ENCODE data around the gene PEA15. TPM values are rescaled to one million over a fixed set of nuclear protein-coding genes. Genes with fewer than 3 reads are reported as not detected.

PEA15 gene
- total and polyA plus RNA-seq, 2 donors (not counting 3 experiments of a cell fraction or from before 2014, with no cell fraction given) = 250 to 304 TPM

GRCh38 chr1:160261893-160262794, 57.0 kb downstream of the PEA15 start, which contains the start of gene DCAF8:
Gene DCAF8, minus strand, starts transcription at chr1:160262549. Its CDS starts 18,541 bp downstream, at chr1:160244008.
- peak within 1 kb of the TSS; percentile 74 for H3K27ac ChIP-seq (ENCODE audit: insufficient read depth, low read depth, low read length)
- no peaks in the 10 kb centered on the region for H3K36me3 ChIP-seq (ENCODE audit: control insufficient read depth in 2 of 2, extremely low read depth in 1 of 2, insufficient read depth in 2 of 2, low read length in 2 of 2)
- FAIRE-seq = peak; percentile 90
- H2AFZ ChIP-seq (ENCODE audit: low read depth, low read length) = peak within 1 kb of the TSS; percentile 45
- H3K4me3 ChIP-seq (replicated peaks in 1 of 3; ENCODE audit: insufficient read depth in 1 of 3, low read depth in 1 of 3, low read length in 3 of 3) = peak within 1 kb of the TSS; percentile 27 to 87 (median 64)
- POLR2A ChIA-PET = interaction anchor here (0.6 to 1.2 kb wide), 3 partner anchors 10 to 33 kb away, joined by 4 to 7 read pairs (median 6); partner anchors contain the start of gene PEX19
- H3K9me3 ChIP-seq (replicated peaks; ENCODE audit: control insufficient read depth, insufficient read depth, low read length) = no peaks in the 10 kb centered on the region
- peak within 1 kb of the TSS; percentile 80 for H3K4me2 ChIP-seq (ENCODE audit: insufficient read depth, low read length)
- DNase-seq (ENCODE audit: low read depth, low spot score) = peak; percentile 99
- no peaks in the 10 kb centered on the region for H3K9me1 ChIP-seq (replicated peaks; ENCODE audit: control insufficient read depth, extremely low read depth, insufficient read depth, low read length)
- H4K20me1 ChIP-seq (replicated peaks; ENCODE audit: control insufficient read depth, extremely low read depth, insufficient read depth, low read length) = no peaks in the 10 kb centered on the region
- intact Hi-C loops (cut with micrococcal nuclease) = loop anchor here (1.0 kb wide), 4 partner anchors 23 to 81 kb away; partner anchors contain the start of genes COPA, NCSTN and PEX19
- H3K9ac ChIP-seq (replicated peaks; ENCODE audit: extremely low read depth, insufficient read depth, low read length) = peak within 1 kb of the TSS; percentile 87
- dilution Hi-C loops (cut with MboI; ENCODE audit: extremely low pct_ligation_motif_present, low sequenced_read_pairs) = no loop called here
- TF ChIP-seq POLR2AphosphoS5 (IDR thresholded peaks at IDR 0.05; ENCODE audit: insufficient read depth, low read depth, low read length) = peak; percentile 97
- peak; percentile 26 for TF ChIP-seq MAX (IDR thresholded peaks at IDR 0.05; ENCODE audit: insufficient read depth, insufficient read length)
- TF ChIP-seq GATA2 (IDR thresholded peaks at IDR 0.05; ENCODE audit: insufficient read depth, insufficient read length, low read depth, low read length) = no peak
- no peak for TF ChIP-seq JUN (IDR thresholded peaks at IDR 0.05; ENCODE audit: borderline replicate concordance, insufficient read depth, insufficient read length, low read depth)
- TF ChIP-seq MYC (IDR thresholded peaks at IDR 0.05; ENCODE audit: low read depth, low read length) = peak; percentile 40
- peak; percentile 91 for TF ChIP-seq POLR2A (IDR thresholded peaks at IDR 0.05; ENCODE audit: low read depth, low read length)
- CTCF ChIA-PET = interaction anchor here (0.9 to 1.9 kb wide), 9 partner anchors 8 to 161 kb away, joined by 3 to 13 read pairs (median 6); partner anchors contain the start of gene PEX19
- H3K27me3 ChIP-seq (ENCODE audit: control insufficient read depth in 2 of 2, insufficient read depth in 2 of 2, low read length in 2 of 2) = no peaks in the 10 kb centered on the region
- peaks cover 27% of the 10 kb centered on the region for H3K79me2 ChIP-seq (ENCODE audit: control insufficient read depth, insufficient read depth, low read length)
- TSS peak; percentile 73 for BruUV-seq (replicated peaks)
- peaks cover 15% of the 10 kb centered on the region for H3K4me1 ChIP-seq (ENCODE audit: control insufficient read depth, extremely low read depth, insufficient read depth, low read length)

Data from endothelial cell of umbilical vein (primary cell).